HEK293 (cell line): ENCODE data around the gene BAD.

Experiments used
- CTCF ChIA-PET: fragments of 350-600 bp; formaldehyde crosslinking; extraction: SDS; loops from one replicate; lab custom pipeline; 2021; ENCODE audit warnings: antibody characterized with exemption; lab: Yijun Ruan, JAX
- POLR2A ChIA-PET: fragments of 300-600 bp; formaldehyde crosslinking; extraction: SDS; loops from one replicate; lab custom pipeline; 2020; ENCODE audit warnings: antibody characterized with exemption, inconsistent platforms; lab: Yijun Ruan, JAX
- H3K27ac ChIP-seq: fragments of 200-500 bp; sonication (Bioruptor generic); 2 replicates; pipeline ENCODE4 v1.5.1; 2014; ENCODE audit warnings: low read depth, low read length, control low read depth, inconsistent platforms; ENCODE audit errors: extremely low read depth
- H3K36me3 ChIP-seq, 2 experiments: fragments of 200-500 bp in 1 of 2; sonication (Bioruptor generic) in 1 of 2; 1 replicate in 1 of 2; 2 replicates in 1 of 2; pipeline ENCODE4 v1.5.1; 2014 to 2017; ENCODE audit warnings: inconsistent platforms in 2 of 2, low read length in 2 of 2; ENCODE audit not compliant: control insufficient read depth in 2 of 2, insufficient read depth in 1 of 2
- H3K4me1 ChIP-seq: fragments of 200-500 bp; sonication (Bioruptor generic); 2 replicates; pipeline ENCODE4 v1.5.1; 2014; ENCODE audit warnings: mild to moderate bottlenecking, low read length, inconsistent platforms; ENCODE audit not compliant: control insufficient read depth, insufficient read depth
- H3K4me3 ChIP-seq: 2 replicates; pipeline ENCODE4 v1.5.1; 2011; ENCODE audit warnings: low read depth, mild to moderate bottlenecking, control low read depth, low read length, moderate library complexity
- H3K9me3 ChIP-seq: fragments of 200-500 bp; sonication (Bioruptor generic); 2 replicates; pipeline ENCODE4 v1.5.1; 2014; ENCODE audit warnings: low read depth, low read length, inconsistent platforms; ENCODE audit not compliant: control insufficient read depth, insufficient read depth
- EGR2 ChIP-seq: fragments of 450-650 bp; formaldehyde crosslinking; IDR thresholded peaks from 2 replicates; pipeline ENCODE4 v1.5.1; 2016; ENCODE audit warnings: low read depth, missing biosample characterization, missing genetic modification characterization
- FEZF1 ChIP-seq: fragments of 450-650 bp; formaldehyde crosslinking; IDR thresholded peaks from 2 replicates; pipeline ENCODE4 v1.5.1; 2016; ENCODE audit warnings: missing biosample characterization, missing genetic modification characterization
- KLF10 ChIP-seq: fragments of 450-650 bp; IDR thresholded peaks from 2 replicates; pipeline ENCODE4 v1.5.1; 2018; ENCODE audit warnings: missing biosample characterization, mild to moderate bottlenecking, missing genetic modification characterization
- KLF8 ChIP-seq: fragments of 450-650 bp; formaldehyde crosslinking; IDR thresholded peaks from 2 replicates; pipeline ENCODE4 v1.5.1; 2016; ENCODE audit warnings: missing biosample characterization, missing genetic modification characterization
- KLF9 ChIP-seq: fragments of 450-650 bp; formaldehyde crosslinking; IDR thresholded peaks from 2 replicates; pipeline ENCODE4 v1.5.1; 2016; ENCODE audit warnings: missing biosample characterization, missing genetic modification characterization, low read depth
- SP2 ChIP-seq: fragments of 450-650 bp; formaldehyde crosslinking; IDR thresholded peaks from 2 replicates; pipeline ENCODE4 v1.5.1; 2016; ENCODE audit warnings: missing biosample characterization, missing genetic modification characterization
- SP3 ChIP-seq: fragments of 450-650 bp; formaldehyde crosslinking; IDR thresholded peaks from 2 replicates; pipeline ENCODE4 v1.5.1; 2016; ENCODE audit warnings: missing biosample characterization, missing genetic modification characterization
- TRIM28 ChIP-seq: IDR thresholded peaks from 2 replicates; pipeline ENCODE4 v1.6.1; 2011; ENCODE audit warnings: low read length, control low read depth, borderline replicate concordance
- WT1 ChIP-seq: fragments of 450-650 bp; formaldehyde crosslinking; IDR thresholded peaks from 2 replicates; pipeline ENCODE4 v1.5.1; 2016; ENCODE audit warnings: missing biosample characterization, missing genetic modification characterization
- ZBTB20 ChIP-seq: fragments of 450-650 bp; formaldehyde crosslinking; IDR thresholded peaks from 2 replicates; pipeline ENCODE4 v1.5.1; 2016; ENCODE audit warnings: missing biosample characterization, missing genetic modification characterization
- ZFHX2 ChIP-seq: fragments of 450-650 bp; formaldehyde crosslinking; conservative IDR thresholded peaks from 2 replicates; pipeline ENCODE4 v1.5.1; 2016; ENCODE audit warnings: missing biosample characterization, missing genetic modification characterization
- ZFP69B ChIP-seq: fragments of 450-650 bp; formaldehyde crosslinking; IDR thresholded peaks from 2 replicates; pipeline ENCODE4 v1.5.1; 2016; ENCODE audit warnings: missing biosample characterization, missing genetic modification characterization
- ZNF175 ChIP-seq: fragments of 450-650 bp; formaldehyde crosslinking; IDR thresholded peaks from 2 replicates; pipeline ENCODE4 v1.5.1; 2016; ENCODE audit warnings: missing biosample characterization, missing genetic modification characterization
- ZNF341 ChIP-seq: fragments of 450-650 bp; formaldehyde crosslinking; IDR thresholded peaks from 2 replicates; pipeline ENCODE4; 2016; ENCODE audit warnings: low read depth, missing biosample characterization, missing genetic modification characterization
- ZNF354C ChIP-seq: fragments of 450-650 bp; formaldehyde crosslinking; IDR thresholded peaks from 2 replicates; pipeline ENCODE4 v1.5.1; 2016; ENCODE audit warnings: missing biosample characterization, missing genetic modification characterization, low read depth, borderline replicate concordance
- ZNF394 ChIP-seq: fragments of 450-650 bp; formaldehyde crosslinking; IDR thresholded peaks from 2 replicates; pipeline ENCODE4 v1.5.1; 2016; ENCODE audit warnings: missing biosample characterization, missing genetic modification characterization, mild to moderate bottlenecking, moderate library complexity, borderline replicate concordance
- ZNF433 ChIP-seq: fragments of 450-650 bp; formaldehyde crosslinking; IDR thresholded peaks from 2 replicates; pipeline ENCODE4 v1.5.1; 2016; ENCODE audit warnings: missing biosample characterization, missing genetic modification characterization, low read depth
- ZNF677 ChIP-seq: fragments of 450-650 bp; IDR thresholded peaks from 2 replicates; pipeline ENCODE4 v1.5.0; 2018; ENCODE audit warnings: missing biosample characterization, mild to moderate bottlenecking, missing genetic modification characterization, moderate library complexity
- ZNF777 ChIP-seq: fragments of 450-650 bp; formaldehyde crosslinking; IDR thresholded peaks from 2 replicates; pipeline ENCODE4 v1.5.1; 2017; ENCODE audit warnings: missing biosample characterization, missing genetic modification characterization, borderline replicate concordance
- ZNF843 ChIP-seq: fragments of 450-650 bp; formaldehyde crosslinking; IDR thresholded peaks from 2 replicates; pipeline ENCODE4 v1.5.1; 2016; ENCODE audit warnings: missing biosample characterization, missing genetic modification characterization
- TF ChIP-seq, protein P1 (sequence below): fragments of 450-650 bp; formaldehyde crosslinking; optimal IDR thresholded peaks from 2 replicates; pipeline ENCODE3; 2016; ENCODE audit warnings: missing biosample characterization, mild to moderate bottlenecking, missing genetic modification characterization
- TF ChIP-seq, protein P2 (sequence below): fragments of 450-650 bp; formaldehyde crosslinking; IDR thresholded peaks from 2 replicates; pipeline ENCODE4 v1.5.1; 2016; ENCODE audit warnings: missing biosample characterization, missing genetic modification characterization
- TF ChIP-seq, protein P3 (sequence below): fragments of 450-650 bp; formaldehyde crosslinking; IDR thresholded peaks from 2 replicates; pipeline ENCODE4 v1.5.1; 2016; ENCODE audit warnings: missing biosample characterization, missing genetic modification characterization

Gene BAD

DNA sequence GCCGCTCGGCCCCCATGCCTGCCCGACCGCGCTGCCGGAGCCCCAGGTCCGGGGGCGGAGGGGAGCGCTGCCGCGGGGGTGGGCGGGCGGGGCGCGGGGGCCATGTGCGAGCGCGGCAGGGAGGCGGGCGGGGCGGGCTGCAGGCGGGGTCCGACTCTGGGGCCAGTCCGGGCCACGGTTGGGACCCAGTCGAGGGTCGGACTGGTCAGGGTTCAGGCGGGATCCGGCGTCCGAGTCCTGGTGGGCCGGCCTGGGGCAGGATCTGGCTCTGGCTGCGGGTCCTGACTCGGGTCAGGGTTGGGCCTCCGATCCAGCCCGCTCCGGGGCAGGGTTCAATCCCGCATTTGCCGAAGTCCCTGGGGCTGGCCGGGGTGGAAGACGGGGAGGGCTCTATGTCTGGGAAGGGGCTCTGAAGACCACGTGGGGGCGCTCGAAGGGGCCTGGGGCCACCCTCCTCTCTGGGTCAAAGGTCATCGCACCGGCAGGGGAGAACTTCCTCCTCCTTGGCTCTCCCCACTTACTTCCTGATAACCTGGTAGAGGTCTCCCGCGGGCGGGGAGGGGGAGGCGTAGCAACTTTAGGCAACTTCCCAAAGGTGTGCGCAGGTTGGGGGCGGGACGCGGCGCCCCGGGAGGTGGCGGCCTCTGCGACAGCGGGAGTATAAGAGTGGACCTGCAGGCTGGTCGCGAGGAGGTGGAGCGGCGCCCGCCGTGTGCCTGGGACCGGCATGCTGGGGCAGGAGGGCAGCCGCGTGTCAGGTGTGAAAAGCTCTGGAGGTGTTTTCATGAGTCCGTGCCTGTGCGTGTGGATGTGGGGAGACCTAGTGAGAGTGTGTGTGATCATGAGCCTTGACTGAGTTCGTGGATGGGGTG, 21.5 kb upstream of the BAD start (continued):
- TF ChIP-seq, protein P1, sequence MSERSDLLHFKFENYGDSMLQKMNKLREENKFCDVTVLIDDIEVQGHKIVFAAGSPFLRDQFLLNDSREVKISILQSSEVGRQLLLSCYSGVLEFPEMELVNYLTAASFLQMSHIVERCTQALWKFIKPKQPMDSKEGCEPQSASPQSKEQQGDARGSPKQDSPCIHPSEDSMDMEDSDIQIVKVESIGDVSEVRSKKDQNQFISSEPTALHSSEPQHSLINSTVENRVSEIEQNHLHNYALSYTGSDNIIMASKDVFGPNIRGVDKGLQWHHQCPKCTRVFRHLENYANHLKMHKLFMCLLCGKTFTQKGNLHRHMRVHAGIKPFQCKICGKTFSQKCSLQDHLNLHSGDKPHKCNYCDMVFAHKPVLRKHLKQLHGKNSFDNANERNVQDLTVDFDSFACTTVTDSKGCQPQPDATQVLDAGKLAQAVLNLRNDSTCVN (tag by site-specific recombination): peak; percentile 41
- TF ChIP-seq ZNF843 (tag by site-specific recombination) (no peak), ZNF394 (tag by site-specific recombination) (0 out of 2 replicates have a peak, but pooled peaks have one; percentile 9), ZNF354C (tag by site-specific recombination) (no peak), EGR2 (tag by site-specific recombination) (peak; percentile 35; the same call in 1 of the 2 replicates), KLF10 (tag by site-specific recombination) (peak; percentile 10; the same call in 1 of the 2 replicates), WT1 (tag by site-specific recombination) (0 out of 2 replicates have a peak, but pooled peaks have one; percentile 10), ZBTB20 (tag by site-specific recombination) (peak; percentile 89), ZNF433 (tag by site-specific recombination) (no peak)

DNA sequence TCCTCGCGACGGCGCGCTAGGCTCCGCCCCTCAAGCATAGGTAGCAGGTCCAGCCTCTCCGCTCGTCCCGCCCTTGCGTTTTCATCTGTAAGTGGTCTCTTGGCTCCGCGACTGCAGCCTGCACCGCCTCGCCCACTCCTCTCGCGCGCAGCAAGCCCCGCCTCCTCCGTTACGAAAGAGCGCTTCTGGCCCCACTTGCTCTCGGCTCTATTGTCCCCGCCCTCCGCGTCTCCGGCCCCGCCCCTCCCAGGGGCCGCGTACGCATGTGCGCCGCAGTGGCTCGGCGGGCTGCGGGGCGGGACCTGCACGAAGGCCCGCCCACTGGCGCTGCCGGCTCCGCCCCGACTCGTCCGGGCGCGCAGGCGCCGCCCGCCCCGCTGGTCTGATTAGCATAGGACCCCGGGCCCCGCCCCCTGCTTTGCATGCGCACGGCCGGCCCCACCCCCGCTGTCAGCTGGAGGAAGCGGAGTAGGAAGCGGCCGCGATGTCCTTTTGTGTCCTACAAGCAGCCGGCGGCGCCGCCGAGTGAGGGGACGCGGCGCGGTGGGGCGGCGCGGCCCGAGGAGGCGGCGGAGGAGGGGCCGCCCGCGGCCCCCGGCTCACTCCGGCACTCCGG, 20.7 kb upstream of the BAD start, which contains the start of gene ESRRA:
Gene ESRRA (plus strand): TSS at position 450 of the 616 bp plus-strand sequence. CDS start 1,656 bp downstream, outside the sequence.
- H3K4me1 ChIP-seq: no peaks in the 10 kb centered on the region
- CTCF ChIA-PET: interaction anchor here (0.6 to 5.8 kb wide), 33 partner anchors 8 to 1782 kb away, joined by 3 to 81 read pairs (median 5); partner anchors contain the start of genes BAD, FERMT3, PLCB3 and PPP1R14B
- peak within 1 kb of the TSS; percentile 62 for H3K4me3 ChIP-seq
- H3K9me3 ChIP-seq: no peaks in the 10 kb centered on the region
- H3K36me3 ChIP-seq: peaks cover 0 to 5% of the 10 kb centered on the region in 2 experiments; a peak in 1 of 3 replicates
- TF ChIP-seq ZFHX2 (tag by site-specific recombination) (peak; percentile 65), FEZF1 (tag by site-specific recombination) (peak; percentile 32; the same call in 1 of the 2 replicates), ZNF341 (peak; percentile 45), KLF8 (tag by site-specific recombination) (peak; percentile 56; the same call in 1 of the 2 replicates), KLF10 (tag by site-specific recombination) (0 out of 2 replicates have a peak, but pooled peaks have one; percentile 31), EGR2 (tag by site-specific recombination) (peak; percentile 29; the same call in 1 of the 2 replicates), TRIM28 (no peak), ZNF777 (no peak), ZNF677 (tag by site-specific recombination) (no peak), KLF9 (tag by site-specific recombination) (peak; percentile 85), SP2 (peak; percentile 93), ZNF175 (tag by site-specific recombination) (no peak), SP3 (tag by site-specific recombination) (peak; percentile 84), ZFP69B (tag by site-specific recombination) (peak; percentile 44; the same call in 1 of the 2 replicates)
- TF ChIP-seq, protein P2, sequence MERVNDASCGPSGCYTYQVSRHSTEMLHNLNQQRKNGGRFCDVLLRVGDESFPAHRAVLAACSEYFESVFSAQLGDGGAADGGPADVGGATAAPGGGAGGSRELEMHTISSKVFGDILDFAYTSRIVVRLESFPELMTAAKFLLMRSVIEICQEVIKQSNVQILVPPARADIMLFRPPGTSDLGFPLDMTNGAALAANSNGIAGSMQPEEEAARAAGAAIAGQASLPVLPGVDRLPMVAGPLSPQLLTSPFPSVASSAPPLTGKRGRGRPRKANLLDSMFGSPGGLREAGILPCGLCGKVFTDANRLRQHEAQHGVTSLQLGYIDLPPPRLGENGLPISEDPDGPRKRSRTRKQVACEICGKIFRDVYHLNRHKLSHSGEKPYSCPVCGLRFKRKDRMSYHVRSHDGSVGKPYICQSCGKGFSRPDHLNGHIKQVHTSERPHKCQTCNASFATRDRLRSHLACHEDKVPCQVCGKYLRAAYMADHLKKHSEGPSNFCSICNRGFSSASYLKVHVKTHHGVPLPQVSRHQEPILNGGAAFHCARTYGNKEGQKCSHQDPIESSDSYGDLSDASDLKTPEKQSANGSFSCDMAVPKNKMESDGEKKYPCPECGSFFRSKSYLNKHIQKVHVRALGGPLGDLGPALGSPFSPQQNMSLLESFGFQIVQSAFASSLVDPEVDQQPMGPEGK (tag by site-specific recombination): 0 out of 2 replicates have a peak, but pooled peaks have one; percentile 24
- TF ChIP-seq, protein P1 (tag by site-specific recombination): peak; percentile 53
- TF ChIP-seq, protein P3, sequence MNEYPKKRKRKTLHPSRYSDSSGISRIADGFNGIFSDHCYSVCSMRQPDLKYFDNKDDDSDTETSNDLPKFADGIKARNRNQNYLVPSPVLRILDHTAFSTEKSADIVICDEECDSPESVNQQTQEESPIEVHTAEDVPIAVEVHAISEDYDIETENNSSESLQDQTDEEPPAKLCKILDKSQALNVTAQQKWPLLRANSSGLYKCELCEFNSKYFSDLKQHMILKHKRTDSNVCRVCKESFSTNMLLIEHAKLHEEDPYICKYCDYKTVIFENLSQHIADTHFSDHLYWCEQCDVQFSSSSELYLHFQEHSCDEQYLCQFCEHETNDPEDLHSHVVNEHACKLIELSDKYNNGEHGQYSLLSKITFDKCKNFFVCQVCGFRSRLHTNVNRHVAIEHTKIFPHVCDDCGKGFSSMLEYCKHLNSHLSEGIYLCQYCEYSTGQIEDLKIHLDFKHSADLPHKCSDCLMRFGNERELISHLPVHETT: no peak
- TF ChIP-seq, all 188 proteins: peak for 12
- peak within 1 kb of the TSS; percentile 70 for H3K27ac ChIP-seq
- POLR2A ChIA-PET: interaction anchor here (0.6 to 3.6 kb wide), 14 partner anchors 12 to 1193 kb away, joined by 3 to 43 read pairs (median 5); partner anchors contain the start of genes BAD, FKBP2, GPR137 and NUDT22
